LoVo (cell line): Measurements from ENCODE around the gene GPR161.

Source experiments
- DNase-seq: peaks from one replicate; pipeline ENCODE4 v3.0.0-alpha.2; 2016; ENCODE audit warnings: low spot score

GPR161 gene

GRCh38 chr1:168106274-168106673 is 30.5 kb downstream of the GPR161 start:
- no peak for DNase-seq

- DNase-seq: no peak
These were observed 30.9 kb downstream of the GPR161 start for GRCh38 chr1:168105846-168106245.

GRCh38 chr1:168104535-168104934 is 32.2 kb downstream of the GPR161 start:
- no peak for DNase-seq

GRCh38 chr1:168102487-168102886 is 34.2 kb downstream of the GPR161 start:
- no peak for DNase-seq

GRCh38 chr1:168101336-168101735 is 35.4 kb downstream of the GPR161 start:
- DNase-seq: no peak

GRCh38 chr1:168100315-168101002 is 36.3 kb downstream of the GPR161 start:
- no peak for DNase-seq

GRCh38 chr1:168099337-168099801 is 37.4 kb downstream of the GPR161 start:
- no peak for DNase-seq

- no peak for DNase-seq
These were observed 38.0 kb downstream of the GPR161 start for GRCh38 chr1:168098534-168099320.

GRCh38 chr1:168097921-168098528 is 38.7 kb downstream of the GPR161 start:
- no peak for DNase-seq

GRCh38 chr1:168096296-168097165 is 40.2 kb downstream of the GPR161 start:
- no peak for DNase-seq

GRCh38 chr1:168095476-168095875 is 41.3 kb downstream of the GPR161 start:
- no peak for DNase-seq

GRCh38 chr1:168093616-168094015 is 43.1 kb downstream of the GPR161 start:
- DNase-seq: no peak

- no peak for DNase-seq
These were observed 44.0 kb downstream of the GPR161 start for GRCh38 chr1:168092566-168093355.

- no peak for DNase-seq
These were observed 44.8 kb downstream of the GPR161 start for GRCh38 chr1:168091720-168092550.

- no peak for DNase-seq
These were observed 45.7 kb downstream of the GPR161 start for GRCh38 chr1:168091063-168091462.

GRCh38 chr1:168090395-168090794 is 46.3 kb downstream of the GPR161 start:
- DNase-seq: no peak

- no peak for DNase-seq
These were observed 46.8 kb downstream of the GPR161 start for GRCh38 chr1:168089979-168090337.

GRCh38 chr1:168089326-168089978 is 47.3 kb downstream of the GPR161 start:
- peak; percentile 68 for DNase-seq

- peak; percentile 26 for DNase-seq
These were observed 48.0 kb downstream of the GPR161 start for GRCh38 chr1:168088511-168089325.
